HG03354 (cell line): ENCODE measurements around the gene HOXB3.

Experiments used
- ATAC-seq: cut with Tn5 transposase; IDR thresholded peaks from one replicate; pipeline ENCODE4 v1.9.1; 2021; ENCODE audit warnings: mild to moderate bottlenecking; ENCODE audit not compliant: unreplicated experiment, poor library complexity, severe bottlenecking

HOXB3 gene

GRCh38 chr17:48626245-48627117 lies 36.4 kb upstream of the HOXB3 start, which contains the start of gene HOXB9:
TSS of gene HOXB9 (minus strand) at chr17:48626358. CDS start at chr17:48626269, 89 bp downstream.
- ATAC-seq, result no peak

DNA sequence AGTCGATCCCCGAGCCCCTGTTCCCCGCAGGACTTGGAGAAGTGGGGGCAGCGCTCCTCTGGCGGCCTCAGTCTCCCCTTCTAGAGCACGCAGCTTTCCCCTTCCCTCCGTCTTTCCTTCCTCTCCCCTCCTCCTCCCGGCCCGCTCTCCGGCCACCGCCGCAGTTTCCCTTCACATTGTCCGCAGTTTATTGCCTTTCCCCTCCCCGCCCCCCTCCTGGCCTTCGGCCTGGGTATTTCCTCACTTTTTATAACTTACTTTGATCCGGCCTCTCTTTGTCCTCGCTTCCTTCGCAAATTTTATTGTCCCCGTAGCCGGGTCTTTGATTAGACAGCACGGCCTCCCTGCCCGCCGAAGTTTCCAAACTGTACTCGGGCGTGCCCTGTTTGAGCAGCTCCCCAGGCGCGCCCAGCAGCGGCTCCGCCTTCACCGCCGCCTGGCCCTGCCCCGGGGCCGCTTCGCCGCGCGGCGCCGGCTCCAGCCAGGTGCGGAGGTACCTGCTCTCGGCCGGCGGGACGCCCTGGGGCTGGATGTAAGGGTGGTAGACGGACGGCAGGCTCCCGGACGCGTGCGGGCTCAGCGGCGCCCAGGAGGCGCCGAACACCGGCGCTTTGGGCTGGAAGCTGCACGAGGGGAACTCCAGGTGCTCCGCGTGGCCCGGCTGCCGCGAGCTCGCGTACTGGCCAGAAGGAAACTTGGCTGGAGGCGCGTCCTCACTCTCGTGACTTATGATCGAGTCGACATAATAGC lies 35.6 kb upstream of the HOXB3 start:
- no peak for ATAC-seq

DNA sequence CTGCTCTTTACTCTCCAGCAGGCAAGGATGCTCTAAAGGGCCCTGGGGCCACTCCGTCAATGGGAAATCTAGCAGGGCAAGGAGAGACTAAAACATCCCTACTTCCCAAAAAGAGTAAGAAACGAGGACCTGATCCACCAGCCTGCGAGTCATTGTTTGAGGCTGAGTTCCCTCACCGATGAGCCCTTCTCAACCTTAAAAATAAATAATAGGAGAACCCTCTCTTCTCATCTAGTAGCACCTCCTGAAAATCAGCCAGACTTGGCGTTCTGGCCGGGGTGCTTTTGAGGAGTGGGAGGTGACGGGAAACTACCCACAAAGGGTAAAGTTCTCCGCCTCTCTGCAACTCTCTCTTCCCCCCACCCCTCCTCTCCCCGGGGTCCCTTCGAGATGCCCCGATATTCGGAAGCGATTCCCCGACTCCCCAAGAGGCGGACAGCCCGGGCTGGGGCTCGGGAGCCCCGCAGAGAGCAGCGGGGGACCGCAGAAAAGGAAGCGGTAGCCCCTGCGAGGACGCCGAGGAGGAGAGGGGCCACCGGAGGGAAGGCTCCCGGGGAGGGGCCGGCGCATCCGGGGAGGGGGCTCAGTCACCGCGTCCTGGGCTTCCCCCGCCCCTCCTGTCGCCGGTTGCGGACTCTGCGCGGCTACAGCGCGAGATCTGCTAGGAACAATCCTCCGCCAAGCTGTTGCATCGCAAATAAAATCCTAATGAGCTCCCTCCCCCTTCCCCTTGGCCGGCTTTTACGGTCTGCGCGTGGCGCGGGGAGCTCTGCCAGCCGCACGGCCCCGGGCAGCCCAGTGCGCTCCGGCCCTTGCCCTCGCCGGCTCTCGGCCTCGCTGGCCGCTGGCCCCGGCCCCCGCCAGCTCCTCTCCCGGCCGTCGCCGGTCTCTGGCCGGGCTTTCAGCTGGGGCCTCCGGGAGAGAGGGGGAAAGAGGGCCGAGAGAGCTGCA lies 34.8 kb upstream of the HOXB3 start:
- no peak for ATAC-seq

DNA sequence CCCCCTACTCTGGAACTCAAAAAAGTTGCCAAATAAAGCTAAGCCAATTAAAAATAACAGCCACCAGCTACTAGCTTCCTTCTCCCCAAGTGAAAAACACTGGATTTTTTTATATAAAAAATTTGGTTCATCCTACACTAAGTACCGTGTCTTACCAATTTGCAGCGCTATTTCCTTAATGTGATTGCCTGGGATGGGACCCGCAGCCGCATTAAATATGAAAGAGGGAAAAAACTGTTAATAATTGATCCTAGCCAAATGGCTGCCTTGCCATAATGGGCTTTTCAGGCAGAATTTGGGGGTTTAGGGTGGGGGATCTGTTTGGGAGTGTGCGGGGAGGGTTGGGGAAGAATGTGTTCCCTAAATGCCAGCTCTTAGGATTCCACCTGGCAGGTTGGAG lies 34.1 kb upstream of the HOXB3 start:
- ATAC-seq, result no peak

DNA sequence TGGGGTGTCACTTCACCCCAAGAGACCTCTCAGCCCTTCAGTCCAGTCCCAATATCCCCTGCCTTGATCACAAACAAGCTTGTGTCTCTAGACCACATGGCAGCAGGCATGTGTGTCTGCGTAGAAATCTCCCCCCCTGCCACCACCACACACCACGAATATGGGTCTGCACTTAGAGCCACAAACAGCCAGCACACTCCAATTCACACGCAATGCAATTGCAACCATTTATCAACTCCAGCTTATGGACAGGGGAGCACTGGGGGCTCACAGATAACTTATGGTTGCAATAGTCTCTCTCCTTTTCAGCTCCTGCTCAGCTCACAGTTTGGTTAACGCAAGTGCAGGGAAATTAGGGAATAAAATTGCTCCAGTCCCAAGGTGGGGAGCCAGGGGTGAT lies 33.5 kb upstream of the HOXB3 start:
- no peak for ATAC-seq

DNA sequence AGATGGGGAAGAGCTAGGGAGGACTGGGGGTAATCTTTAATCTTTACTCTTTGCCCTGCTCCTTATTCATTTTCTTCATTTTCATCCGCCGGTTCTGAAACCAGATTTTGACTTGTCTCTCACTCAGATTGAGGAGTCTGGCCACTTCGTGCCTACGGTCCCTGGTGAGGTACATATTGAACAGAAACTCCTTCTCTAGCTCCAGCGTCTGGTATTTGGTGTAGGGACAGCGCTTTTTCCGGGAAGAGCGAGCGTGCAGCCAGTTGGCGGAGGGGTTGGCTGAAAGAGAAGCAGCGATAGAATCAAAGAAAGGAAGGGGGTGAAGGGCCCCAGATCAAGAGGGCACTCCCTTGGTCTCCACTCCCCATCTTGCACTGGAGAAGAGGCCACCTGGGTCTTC lies 32.8 kb upstream of the HOXB3 start:
- ATAC-seq, result no peak

DNA sequence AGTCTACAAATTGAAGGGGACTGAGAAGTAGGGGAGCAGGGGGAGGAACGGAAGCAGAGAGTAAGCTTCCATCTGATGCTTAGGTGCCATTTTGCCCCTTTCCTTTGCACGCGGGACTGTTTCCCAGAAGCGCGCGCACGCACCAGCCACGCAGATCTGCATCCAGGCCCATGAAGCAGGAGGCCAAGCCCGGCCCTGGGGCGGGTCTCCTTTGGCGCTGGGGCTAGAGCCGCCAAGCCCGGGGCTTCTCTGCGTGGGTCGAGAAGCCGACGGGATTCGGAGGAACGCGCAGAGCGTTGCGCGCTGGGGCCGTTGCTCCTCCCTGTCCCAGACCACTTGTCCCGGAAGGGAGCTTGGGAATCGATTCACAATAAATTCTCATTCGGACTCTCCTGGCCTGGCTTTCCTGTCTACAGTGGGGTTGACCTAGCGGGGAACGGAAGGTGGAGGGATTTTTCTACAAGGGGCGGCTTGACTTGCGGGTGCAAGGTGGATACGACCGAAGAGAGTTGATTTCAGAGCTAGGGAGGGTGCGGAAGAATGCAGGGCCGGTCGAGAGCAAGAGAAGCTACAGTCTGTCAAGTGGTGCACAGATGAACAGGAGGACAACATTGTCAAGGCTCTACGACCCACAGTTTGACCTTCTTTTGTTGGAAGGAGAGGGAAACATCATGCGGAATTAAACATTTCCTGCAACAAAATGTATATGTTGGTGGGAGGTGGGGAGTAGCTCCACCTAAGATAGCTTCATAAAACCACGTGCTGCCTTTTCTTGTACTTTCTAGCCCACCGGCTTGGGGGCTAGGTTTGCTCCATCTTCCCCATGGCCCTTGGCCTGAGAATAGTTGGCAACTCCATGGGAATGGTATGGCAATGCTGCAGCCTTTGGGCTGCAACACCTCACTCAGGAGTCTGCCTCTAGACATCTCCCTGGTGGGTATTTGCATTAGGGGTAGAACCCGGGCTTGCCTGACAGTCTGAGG lies 31.7 kb upstream of the HOXB3 start:
- ATAC-seq, result no peak

DNA sequence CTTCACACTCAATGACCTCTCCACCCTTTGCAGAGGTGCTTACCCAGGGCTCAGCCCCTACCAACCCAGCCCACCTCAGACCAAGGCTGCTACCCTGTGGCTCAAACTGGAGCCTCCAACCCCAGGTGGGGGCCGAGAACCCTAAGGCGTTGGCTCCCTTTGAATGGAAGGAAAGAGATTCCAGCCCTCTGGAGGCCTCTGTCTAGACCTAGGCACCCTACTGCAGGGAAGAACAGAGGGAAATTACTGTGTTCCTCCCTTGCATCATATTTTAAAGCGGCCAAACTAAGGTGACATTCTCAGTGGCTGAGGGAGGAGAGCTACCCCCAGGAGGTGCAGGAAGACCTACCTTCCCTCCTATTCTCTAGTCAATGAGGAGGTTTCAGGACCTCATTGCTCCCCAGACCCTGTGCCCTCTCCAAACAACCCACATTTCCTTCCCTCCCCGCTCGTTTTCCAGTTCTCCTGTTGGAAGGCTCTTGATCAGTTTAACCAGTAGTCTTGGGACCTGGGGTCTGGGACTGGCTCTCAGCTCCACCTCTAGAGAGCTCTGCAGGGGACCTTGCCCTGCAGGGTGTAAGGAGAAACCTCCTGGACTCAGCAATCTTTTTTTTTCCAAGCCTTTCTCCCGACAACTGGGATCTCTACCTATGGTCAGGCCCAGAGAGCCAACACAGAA lies 30.6 kb upstream of the HOXB3 start:
- no peak for ATAC-seq

DNA sequence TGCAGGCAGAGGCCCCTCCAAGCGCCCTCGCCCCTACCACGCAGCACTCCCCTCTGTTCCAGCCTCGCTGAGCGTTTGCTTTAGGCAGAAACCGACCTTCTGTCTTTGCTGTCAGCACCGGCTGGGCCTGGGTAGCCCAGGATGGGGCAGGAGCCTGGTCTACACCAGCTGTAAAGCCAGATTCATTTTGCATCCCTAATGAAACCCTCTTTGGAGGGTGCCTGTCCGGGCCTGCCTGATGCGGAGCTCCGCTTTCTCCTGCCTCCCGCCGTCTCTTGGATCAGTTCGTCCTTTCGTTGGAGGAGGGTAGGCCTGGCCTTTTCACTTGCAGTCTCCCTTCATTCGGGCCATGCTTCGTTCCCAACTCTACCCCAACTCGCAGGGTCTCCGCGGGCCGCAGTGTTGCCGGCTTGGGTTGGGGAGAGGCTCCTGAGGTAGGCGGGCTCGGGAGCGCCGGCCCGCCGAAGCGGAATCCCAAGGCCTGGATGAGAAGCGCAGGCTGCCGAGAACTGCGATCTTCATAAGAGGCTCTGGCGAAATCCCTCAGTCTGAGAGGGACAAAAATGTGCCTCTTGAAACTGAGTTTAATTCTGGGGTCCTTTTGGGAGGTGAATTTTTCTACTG lies 29.9 kb upstream of the HOXB3 start:
- no peak for ATAC-seq

DNA sequence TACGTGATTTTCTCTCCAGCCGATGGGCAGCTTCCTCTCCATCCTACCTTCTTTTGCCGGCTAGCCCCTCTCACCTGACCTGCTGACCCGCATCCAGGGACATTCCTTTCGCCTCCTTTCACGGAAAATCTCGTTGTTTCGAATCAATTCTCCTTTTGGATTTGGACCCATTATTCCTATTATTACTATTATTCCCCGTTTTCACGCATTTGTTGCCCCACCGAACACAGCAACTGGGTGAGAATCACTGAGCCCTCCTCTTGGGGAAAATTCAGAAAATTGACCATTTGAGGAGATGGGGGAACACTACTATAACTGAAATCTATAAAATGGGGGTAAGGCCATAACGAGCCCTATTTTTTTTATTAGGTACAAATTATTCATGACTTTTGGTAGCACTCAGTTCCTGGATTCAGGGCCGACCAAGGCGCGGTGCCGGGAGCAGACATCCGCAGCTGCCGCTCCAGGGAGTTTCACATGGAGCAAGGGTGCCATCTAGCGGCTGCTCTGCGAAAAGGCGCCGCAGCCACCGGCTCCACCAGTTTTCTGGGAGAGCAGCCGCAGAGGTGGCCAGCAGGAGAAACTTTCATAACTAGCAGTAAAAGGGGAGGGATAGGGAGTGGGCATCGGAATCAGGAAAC lies 28.3 kb upstream of the HOXB3 start:
- peak; percentile 49 for ATAC-seq

DNA sequence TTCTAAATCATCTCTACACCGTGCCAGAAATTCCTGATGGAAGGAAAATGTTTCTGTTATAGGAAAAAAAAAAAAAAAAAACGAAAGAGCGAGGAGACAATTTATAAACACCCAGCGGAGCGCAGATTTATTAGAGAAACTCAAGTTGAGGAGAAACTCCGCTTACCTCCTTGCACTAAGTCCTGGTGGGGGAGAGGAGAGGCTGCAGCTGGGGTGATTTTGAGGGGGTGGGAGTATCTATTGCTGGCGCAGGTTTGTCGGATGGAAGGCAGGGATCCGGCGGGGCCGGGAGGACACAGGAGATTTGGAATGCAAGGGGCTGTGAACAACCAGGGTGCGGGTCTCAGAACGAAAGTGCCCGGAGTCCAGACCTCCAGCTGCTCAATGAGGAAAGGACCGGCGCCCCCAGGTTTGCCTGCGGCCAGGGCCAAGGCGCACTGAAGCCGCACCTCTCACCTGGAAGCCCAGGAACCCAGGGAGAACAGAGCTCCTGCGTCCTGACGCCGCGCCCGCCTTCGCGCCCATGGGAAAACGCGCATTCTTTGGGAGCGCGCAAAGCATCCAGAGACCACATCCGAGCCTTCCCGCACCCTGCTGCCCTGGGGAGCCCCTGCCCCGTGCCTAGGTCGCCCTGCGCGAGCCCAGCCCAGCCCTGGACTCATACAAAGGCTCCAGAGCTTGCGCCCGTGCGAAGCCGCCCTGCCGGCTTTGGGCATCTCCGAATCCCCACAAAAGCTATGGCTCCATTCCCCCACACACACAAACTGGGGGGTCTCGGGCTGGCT lies 27.6 kb upstream of the HOXB3 start:
- no peak for ATAC-seq

DNA sequence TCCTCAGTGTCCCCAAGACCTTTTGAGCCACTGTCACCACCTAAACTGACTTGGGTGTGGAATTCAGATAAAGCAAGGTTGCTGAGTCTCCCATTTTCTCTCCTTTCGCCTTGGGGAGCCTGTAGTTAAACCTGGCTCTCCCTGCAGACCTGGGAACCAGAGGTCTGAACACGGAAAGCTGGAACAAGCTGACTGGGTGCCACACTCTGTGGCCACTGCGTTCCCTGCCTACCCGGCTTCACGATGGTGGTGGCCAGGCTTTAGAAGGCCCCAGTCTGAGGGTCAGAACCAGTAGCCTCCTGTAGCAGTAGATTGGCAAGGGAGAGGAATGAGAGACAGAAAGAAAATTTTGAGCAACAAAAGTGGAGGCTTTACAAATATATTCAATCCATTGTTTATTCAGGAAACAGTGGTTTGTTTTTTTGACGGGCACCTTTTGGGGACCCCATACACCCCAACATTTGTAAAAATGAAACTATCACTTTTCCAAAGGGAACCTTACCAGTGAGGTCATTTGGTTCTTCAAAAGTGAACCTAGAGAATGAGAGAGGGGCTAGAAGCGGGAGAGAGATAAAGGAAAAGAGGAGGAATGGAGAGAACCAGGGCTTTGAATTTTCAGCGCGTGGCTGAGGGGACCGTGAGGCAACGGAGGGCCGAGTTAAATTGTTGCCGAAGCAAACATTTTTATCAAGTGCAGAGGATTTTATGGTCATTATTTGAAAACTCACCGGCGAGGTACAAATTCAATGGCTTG lies 26.9 kb upstream of the HOXB3 start:
- no peak for ATAC-seq

GRCh38 chr17:48615963-48616716 lies 26.1 kb upstream of the HOXB3 start:
- no peak for ATAC-seq

DNA sequence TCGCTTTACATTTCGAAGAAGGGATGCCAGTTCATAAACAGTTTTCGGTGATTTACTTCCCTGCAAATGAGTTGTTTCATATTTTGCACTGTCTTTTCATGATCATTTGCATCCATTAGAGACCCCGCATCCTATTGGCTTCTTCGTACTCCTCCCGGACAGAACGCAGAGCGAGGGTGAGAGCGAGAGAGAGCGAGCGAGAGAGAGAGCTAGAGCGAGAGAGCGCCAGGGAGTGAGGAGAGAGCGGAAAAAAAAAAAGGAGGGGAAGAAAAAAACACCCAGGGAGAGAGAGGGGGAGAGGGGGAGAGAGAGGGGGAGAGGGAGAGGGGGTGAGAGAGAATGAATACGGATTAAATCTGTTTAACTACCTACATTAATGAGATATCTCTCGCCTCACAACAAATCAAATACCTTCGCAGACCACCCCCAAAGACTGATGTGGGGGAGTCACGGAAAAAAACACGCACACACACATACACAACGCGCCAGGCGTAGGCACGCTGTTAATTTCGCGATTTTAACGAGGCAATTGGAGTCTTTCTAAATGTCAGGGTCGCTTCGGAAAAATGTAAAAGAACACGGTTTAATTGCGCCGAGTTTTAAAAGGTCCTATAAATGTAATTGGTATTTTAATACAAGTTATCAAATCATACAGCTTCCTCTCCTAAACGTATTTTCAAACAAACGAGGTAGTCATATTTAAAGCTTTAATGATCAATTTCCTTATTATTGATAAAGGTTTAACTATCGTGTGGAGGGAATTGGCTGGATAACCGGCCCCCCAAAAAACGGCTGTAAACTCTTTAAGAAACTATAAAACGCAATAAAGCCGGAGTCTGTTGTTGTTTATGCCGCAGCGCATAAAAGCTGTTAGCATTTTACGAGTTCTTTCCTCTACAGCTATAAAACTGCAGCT lies 25.3 kb upstream of the HOXB3 start, which contains the start of gene HOXB8:
TSS of gene HOXB8 (minus strand) at position 246 of the 916 bp plus-strand sequence. CDS start 588 bp downstream, outside the sequence.
- ATAC-seq, result no peak
